DMS53 treated with DMSO at 0.1 percent for 48 hours (cell line): ENCODE data around the gene COL19A1.
"Not testable (repeated sequence)": the region's sequence is repeated elsewhere in the genome, so short reads cannot be mapped to it uniquely, and the experiment has no call there.

Experiments used
- DNase-seq: peaks from one replicate; lab custom pipeline; 2025; ENCODE audit not compliant: unreplicated experiment; lab: John Stamatoyannopoulos, UW

COL19A1 gene

DNA sequence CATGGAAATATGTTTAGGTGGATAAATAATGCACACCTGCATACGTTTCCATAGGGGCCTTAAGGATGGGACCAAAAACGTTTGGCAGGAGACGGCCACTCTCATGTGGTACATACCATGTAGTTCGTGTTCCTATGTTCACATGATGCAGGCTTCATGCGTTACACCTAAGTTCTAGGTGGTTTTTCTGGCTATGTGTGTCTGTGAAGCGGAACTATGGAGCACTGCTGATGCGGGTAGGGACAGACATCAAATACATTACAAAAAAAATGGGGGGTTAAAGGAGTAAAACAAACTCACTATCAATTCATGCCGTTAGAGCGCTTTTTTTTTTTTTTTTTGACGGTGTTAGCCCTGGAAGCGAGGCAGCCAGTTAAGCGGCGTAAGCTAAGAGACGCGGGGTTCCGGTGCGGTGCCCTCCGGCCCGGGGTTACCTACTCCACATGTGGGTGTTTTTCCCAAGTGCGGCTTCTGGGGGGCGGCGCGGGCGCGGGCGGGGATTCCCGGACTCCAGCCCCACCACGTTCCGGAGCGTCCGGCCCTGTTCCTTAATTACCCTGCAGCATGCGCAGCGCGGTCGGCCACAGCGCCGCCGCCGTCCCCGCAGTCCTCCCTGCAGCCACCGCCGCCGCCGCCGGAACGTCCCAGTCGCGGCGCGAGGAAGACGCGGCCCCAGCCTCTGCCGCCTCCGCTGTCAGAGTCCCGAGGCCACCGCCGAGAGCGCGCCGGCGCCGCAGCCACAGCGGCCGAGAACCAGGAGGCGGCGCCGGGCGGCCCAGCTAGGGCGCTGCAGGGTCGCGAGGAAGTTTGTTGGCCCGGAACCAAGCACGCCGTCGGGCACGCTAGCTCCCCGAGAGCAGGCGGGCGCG is 648 bp downstream of the COL19A1 start:
- peak; percentile 51 for DNase-seq

DNA sequence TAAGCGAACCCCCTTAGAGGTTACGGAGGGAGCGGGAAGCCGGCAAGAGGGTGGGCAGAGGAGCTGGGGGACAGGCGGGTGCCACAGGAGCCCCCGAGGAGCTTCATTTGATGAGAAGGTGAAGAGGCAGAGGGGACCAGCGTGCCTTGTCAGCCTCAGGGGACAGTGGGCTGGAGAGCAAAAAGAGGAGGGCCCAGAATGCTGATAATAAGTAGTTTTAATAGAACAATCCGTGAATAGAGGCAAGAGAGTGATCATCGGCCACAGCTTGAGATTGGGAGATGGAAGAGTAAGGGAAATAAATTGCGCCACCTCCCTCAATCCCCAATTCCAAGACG is 1.3 kb downstream of the COL19A1 start:
- DNase-seq, result no peak

DNA sequence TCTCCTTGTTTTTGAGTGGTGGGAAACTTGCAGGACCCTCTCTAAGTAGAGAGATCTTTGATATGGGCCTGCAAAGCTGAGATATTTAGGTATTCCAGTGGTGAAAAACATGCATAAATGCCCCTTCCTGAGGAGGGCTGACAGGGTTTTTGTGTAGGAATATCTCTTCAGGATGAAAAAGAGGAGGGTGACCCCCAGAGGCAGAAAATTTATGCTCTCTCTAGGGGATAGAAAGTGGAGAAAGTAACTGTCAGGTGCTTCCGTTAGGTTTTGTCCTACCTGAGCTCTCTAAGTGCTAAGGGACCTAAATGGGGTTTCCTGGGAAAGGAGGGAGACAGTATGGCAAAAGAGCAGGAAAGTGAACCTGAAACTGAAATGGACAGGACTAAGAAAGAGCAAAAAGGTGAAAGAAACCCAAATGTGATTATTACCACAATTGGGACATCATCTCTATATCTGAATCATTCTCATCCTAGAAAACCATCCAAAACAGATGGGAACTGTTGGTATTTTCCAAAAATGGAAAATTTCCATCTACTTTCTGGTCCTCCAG is 2.0 kb downstream of the COL19A1 start:
- DNase-seq, result no peak

GRCh38 chr6:69868961-69869360 is 2.6 kb downstream of the COL19A1 start:
- DNase-seq, result no peak

- peak; percentile 61 for DNase-seq
Measured at GRCh38 chr6:69871107-69871506, 4.8 kb downstream of the COL19A1 start.

DNA sequence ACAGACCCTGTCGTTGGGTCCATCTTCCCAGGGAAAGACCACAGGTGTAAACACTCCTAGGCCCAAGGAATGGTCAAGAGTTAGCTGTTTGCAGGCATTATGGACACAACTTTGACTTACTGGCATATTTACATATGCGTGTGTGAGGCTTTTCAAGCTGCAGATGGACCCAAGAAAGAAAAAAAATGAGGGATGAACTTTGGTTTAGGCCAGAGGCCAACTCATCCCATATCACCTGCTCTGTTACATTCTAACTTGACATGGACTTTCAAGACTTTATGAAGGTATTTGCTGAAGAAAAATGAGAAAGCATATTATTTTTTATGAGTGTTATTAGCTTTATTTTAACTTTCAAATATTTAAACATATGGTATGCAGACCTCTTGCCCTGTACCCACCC is 6.9 kb downstream of the COL19A1 start:
- DNase-seq, result no peak

- DNase-seq, result no peak
Measured at GRCh38 chr6:69875715-69876114, 9.4 kb downstream of the COL19A1 start.

DNA sequence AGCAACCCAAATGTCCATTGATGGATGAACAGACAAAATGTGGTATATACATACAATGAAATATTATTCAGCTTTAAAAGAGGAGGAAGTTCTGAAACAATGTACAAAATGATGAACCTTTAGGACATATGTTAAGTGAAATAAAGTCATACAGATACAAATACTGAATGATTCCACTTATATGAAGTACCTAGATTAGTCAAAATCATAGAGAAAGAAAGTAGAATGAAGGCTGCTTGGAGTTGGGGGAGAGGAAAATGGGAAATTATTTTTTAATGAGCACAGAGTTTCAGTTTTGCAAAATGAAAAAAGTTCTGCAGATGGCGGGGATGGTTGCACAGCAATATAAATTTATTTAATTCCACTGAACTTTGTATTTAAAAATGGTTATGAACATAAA is 12.4 kb downstream of the COL19A1 start:
- DNase-seq, result no peak

GRCh38 chr6:69880601-69881000 is 14.2 kb downstream of the COL19A1 start:
- no peak for DNase-seq

GRCh38 chr6:69881322-69882151 is 15.2 kb downstream of the COL19A1 start:
- DNase-seq, result no peak

DNA sequence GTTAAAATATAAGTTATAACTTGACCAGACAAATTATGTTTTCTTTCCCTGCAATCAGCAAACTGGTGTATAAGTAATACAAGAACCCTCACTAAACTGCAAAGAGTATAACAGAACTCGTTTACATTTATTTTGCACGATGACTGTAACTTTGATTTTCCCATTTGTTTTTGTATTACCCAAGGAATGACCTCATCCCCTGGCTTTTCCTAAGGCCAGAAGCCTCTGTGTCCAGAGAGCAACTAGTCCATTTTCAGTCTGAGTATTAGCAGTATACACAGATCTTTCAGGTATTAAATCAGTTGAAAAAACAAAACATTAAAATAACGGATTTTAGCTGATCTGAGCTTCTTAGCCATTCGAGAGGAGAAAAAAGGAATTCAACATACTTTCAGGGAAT is 17.2 kb downstream of the COL19A1 start:
- DNase-seq, result no peak

GRCh38 chr6:69884231-69884630 is 17.9 kb downstream of the COL19A1 start:
- DNase-seq, result no peak

DNA sequence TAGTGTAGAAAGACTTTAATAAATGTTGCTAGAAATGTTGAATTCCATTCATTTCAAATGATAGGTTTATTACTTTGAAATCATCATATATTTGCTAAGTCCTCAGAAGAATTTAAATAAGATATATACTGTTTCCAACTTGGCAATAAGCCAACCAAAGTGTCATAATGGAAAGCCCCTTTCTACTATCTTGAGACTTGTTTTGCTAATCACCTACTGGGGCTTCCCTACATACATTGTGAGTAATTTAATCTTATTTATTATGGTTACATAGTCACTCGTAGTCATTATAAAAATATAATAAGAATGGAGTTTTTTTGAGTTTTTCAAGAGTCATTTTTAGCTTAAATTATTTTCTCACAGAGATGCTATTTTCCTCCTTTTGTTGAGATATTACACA is 20.7 kb downstream of the COL19A1 start:
- no peak for DNase-seq

DNA sequence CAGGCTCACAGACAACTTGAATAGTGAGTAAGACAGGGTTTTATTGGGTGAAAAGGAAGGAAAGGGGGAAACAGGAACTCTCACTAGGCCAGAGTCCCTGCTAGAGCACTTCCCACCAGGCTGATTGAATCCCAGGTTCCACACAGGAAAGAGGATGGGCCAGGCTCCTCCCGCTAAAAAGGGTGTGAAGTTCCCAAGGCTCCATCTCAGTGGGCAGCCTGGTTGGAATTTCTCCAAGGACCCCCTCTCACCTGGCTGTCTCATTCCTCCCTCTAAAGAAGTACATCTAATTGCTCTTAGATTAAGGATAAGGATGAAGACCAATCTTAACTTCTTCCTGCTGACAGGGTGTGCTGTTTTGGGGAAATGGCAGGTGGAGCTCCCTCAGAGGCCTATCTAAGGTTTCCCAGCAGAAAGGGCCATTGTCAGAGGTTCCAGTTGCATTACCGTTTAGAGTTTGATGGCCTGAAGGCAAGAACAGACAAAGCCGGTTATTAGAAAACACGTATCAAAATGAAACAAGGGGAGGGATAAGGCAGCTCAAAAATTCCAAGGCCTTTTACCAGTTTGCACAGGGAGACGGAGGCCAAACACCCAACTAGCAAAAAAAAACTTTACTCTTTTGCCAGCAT is 21.5 kb downstream of the COL19A1 start:
- DNase-seq, result no peak

DNA sequence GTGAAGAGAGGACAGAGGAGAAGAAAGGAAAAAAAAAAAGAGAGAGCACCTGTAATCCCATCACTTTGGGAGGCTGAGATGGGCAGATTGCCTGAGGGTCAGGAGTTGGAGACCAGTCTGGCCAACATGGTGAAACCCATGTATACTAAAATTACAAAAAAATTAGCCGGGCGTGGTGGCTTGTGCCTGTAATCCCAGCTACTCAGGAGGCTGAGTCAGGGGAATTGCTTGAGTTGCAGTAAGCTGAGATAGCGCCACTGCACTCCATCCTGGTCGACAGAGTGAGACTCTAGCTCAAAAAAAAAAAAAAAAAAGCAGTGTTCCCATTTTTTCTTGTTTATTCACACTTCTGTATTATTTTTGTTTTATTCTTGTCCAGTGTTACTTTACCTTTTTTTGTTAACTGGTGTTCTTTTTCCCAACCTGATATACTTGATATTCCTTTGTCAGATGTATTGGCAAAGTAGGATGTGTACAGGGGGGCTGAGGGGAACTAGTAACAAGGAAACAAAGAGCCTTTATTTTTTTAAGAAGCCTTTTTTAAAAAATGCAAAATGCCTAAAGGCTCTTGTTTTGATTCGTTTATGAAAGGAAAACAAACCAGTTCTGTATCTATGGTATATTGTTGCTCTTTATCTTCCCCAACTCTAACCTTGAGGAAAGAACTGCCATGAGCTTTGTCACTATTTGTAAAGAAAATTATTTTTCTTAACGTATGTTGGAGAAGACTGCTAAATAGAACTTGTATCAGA is 22.3 kb downstream of the COL19A1 start:
- DNase-seq, result no peak

- not testable (repeated sequence) for DNase-seq
Measured at GRCh38 chr6:69889234-69889974, 23.0 kb downstream of the COL19A1 start.

GRCh38 chr6:69892561-69892960 is 26.2 kb downstream of the COL19A1 start:
- DNase-seq, result not testable (repeated sequence)

- DNase-seq, result not testable (repeated sequence)
Measured at GRCh38 chr6:69893266-69893665, 26.9 kb downstream of the COL19A1 start.

GRCh38 chr6:69894578-69895347 is 28.4 kb downstream of the COL19A1 start:
- no peak for DNase-seq
